ENCODE results near the gene FMN2.
A peak's percentile ranks its signal among the peaks of the same experiment; 100 is the strongest.

FMN2 gene

GRCh38 chr1:240462277-240462676 lies 370.6 kb downstream of the FMN2 start:
- DNase-seq, result no peak

DNA sequence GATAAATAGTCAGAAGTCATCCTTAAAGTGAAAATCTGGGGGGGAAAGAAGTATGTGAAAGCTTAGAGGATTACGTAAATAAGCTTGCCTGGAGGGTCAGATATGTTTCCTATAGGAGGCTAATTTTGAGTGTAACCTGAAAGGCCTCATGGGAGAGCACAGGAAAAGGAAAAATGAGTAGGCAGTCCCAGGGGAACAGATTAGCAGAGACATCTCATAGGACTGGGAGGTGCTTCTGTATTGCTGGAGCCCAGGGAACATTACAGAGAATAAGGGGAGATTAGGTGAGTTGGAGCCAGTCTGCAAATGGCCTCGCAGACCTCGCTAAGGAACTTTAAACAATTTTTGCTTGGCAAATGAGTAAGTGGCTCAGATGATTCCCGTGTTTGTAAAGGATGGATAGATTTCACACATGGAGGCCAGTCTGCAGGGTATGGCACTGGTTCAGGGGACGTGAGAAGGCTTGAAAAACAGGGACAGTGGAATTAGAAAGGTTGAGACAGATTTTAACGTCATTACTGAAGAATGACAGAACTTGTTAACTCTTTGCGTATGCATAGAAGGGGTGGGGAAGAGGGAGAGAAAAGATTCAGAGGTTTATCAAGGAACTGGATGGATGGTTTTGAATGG lies 371.2 kb downstream of the FMN2 start:
- no peak for DNase-seq

DNA sequence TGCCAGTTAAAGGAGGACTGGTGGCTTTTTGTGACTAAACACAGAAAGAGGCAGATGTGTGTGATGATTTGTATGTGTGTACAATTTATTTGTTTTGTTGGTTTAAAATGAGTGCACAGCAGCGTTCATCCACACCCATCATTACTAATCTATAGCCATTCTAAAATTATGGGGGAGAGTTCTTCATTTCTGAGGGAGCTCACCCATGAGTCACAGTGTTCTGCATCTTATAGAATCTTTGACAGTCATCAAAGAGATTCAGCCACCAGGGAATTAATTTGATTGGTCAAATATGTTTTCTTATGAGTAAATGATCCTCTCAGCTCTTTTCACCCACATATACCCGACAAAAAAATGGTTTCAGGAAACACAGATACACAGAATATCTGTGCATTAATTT lies 372.4 kb downstream of the FMN2 start:
- no peak for DNase-seq

DNA sequence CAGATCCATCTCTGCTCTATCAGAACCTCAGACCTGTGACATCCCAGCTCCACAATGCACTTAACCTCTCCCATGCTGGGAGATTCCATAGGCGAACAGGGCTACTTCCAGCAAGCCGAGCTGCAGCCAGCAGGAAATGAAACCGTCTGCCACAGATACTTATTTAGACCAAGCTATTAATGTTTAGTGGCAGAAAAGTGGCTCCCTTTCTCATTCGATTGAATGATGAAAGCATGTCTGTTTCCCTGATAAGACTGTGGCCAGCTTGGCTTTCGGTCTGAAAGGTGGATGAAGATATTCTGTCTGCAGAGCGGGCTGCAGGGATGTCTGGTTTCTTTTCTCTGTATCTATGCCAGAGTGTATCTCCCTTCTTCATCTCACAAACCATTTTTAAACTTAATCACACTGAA lies 373.9 kb downstream of the FMN2 start:
- no peak for DNase-seq

DNA sequence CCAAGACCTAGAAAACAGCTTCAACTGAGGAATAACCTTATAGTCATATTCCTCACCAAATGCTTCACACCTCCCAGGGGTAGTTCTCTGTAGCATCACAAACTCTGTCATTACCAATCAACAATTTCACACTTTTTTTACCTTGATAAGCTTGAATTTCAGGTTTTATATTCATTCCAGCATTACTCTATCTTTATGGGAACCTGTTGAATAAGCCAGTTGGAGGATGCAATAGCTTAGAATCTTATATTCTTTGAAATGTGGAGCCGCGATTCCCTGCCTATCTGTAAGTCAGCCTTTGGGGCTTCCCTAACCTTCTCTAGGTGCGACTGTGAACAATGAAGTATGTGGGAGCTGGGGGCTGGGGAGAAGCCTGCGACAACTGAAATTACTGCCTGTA lies 374.8 kb downstream of the FMN2 start:
- no peak for DNase-seq

DNA sequence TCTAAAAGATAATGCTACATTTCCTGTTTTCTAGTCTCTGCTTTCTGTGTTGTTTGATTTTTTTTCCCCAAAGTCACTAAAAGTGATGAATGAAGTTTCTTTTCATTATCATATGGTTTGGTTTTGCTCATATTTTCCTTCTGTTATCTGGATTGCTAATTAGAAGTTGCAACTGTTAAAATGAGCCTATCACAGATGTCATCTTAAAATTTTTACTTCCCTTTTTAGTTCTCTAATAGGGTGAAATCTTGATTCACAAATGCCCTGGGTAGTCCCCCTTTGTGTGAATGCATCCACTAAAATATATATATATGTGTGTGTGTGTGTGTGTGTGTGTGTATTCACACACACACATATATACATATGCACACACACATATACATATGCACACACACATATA lies 376.2 kb downstream of the FMN2 start:
- DNase-seq, result no peak

- DNase-seq, result no peak
These were observed 377.0 kb downstream of the FMN2 start for GRCh38 chr1:240468656-240469055.

DNA sequence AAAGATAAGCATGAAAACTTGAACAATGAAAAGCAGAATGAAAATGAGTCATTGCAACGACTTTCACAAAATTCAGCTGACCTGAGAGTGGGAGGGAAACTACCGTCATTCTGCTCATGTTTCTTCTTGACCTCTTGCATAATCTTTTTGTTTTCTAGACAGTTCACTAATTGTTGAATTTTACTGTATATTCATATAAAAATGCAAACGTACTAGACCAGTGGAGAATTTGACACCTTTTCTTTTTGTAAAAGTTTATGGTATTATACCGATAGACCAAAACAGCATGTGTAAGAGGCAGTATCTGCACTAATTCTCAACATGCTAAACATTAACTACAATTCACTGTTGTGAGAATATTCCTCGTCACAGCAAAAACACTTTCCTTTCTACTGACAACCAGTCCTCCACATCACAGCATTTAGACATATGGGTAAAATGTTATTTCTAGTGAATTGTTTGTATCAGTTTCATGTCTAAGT lies 382.5 kb downstream of the FMN2 start:
- DNase-seq, result no peak

GRCh38 chr1:240475832-240476231 lies 384.1 kb downstream of the FMN2 start:
- no peak for DNase-seq

DNA sequence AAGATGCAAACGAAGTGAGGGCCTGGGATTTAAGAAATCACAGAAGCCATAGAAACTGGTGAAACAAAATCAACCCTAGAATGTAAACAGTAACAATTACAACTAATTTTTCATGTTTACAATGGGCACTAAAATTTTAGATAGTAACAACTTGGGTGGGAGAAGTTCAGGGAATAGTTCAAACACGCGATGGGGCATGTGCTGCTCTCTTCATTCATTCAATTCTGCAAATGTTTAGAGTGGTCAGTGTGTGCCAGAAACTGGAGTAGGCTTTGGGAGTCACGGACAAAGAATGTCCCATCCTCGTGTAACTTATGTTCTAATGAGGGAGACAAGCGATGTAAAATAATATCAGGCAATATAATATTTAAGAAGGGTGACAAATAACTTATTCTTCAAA lies 386.9 kb downstream of the FMN2 start:
- DNase-seq, result no peak

GRCh38 chr1:240484804-240485443 lies 393.2 kb downstream of the FMN2 start:
- no peak for DNase-seq

DNA sequence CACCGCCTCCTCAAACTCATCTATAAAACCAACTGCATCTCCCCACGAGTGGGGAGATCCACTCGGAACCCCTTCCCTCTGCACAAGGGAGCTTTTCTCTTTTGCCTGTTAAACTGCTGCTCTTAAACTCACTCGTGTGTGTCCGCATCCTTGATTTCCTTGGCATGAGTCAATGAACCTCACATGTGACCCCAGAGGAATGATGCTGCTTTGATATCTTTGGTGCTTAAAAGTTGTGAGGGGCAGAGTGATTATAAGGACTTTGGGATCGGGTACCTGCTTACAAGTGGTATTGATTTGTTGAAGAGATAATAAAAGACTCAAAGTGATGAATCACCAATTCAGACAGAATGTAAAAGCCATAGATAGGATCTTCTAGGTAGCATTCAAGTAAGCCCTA lies 394.9 kb downstream of the FMN2 start:
- no peak for DNase-seq

DNA sequence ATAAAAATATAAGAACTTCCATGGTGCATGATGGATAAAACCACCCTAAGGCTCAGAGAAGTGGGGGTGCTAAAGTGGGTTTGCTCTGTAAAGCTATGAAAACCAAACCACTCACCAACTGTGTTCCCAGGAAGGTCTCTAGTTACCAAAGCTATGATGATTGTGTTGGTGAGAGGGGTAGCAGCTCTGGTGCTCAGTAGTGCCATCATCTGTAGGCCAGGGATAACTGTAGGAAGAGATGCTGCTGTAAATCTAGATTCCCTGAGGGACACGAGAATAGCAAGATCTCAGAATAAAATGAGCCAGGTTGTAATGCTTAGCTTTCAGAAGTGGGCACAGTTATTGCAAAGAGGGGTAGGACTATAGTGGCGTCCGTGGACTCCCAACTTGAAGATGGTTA lies 395.8 kb downstream of the FMN2 start:
- DNase-seq, result no peak

- no peak for DNase-seq
These were observed 399.5 kb downstream of the FMN2 start for GRCh38 chr1:240491156-240491555.

- no peak for DNase-seq
These were observed 400.1 kb downstream of the FMN2 start for GRCh38 chr1:240491796-240492195.

DNA sequence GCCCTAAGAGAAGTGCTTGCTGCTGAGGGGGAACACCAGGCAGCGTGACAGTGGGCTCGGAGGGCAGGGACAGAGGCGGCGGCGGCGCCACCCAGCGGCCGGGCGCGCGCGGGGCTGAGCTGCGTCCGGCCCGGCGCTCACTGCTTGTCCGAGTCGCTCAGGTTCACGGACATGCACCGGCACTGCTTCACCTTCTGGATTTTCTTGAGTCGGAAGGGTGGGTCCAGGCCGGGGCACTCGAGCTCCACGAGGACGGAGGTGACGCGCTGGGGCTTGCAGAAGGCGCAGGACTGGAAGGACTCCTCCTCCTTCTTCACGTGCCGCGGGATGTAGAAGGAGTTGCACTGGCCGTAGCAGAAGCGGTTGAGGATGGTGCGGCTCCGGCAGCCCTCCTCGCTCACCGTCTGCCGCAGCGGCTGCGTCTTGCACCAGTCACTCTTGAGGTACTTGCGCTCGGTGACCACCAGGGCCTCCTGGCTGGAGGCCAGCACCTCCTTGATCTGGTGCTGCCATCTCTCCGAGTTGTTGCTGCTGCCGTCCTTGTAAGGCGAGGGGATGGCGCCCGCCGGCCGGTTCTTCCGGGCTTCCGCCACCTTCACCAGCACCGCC lies 401.3 kb downstream of the FMN2 start:
- DNase-seq, result peak; percentile 21

GRCh38 chr1:240495601-240496000 lies 403.9 kb downstream of the FMN2 start:
- no peak for DNase-seq

DNA sequence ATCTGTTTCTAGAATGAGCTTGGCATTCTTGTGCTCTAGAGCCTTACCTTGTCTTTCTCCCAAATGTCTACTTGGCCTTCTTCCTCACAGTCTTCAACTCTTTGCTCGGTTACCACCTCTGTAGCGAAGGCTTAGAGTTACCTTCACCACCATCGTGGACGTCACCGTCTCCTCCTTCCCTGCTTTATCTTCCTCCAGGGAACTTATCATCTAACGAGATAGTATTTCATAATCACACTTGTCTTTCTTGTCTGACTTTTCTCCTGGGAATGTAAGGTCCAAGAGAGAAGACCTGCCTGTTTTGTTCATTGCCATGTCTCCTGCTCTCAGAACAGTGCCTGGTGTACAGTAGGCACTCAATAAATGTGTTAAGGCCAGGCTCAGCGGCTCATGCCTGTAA lies 404.7 kb downstream of the FMN2 start:
- DNase-seq, result no peak

DNA sequence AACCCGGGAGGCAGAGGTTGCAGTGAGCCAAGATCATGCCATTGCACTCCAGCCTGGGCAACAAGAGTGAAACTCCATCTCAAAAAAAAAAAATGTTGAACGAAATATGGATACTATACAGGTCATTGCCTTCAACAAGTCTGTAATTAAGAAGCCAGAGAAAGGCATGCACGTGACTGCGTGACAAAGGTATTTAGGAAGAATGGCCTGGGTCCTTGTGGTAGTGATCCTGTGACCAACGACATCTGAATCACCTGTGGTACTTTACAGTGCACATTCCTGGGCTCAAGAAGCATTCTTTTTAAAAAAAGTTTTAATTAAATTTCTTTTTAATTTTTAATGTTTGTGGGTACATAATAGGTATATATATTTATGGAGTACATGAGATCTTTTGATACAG lies 405.3 kb downstream of the FMN2 start:
- no peak for DNase-seq

DNA sequence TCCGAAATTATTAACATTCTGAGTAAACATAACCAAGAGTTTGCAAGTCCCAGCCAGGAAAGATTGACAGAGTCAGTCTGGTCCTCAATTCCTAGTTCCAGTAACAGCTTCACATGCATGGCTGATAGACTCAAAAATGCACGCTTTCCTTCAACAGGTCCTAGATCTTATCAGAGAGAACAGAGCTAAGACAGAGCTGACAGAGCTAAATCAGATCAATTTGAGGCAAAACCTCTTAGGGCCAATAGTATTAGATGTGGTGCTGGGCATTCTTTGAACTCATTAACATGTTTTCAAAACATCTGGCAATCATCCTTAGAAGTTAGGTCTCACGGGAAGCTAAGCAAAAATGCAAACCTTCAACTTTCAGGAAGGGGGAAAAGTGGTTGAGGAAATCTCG lies 406.2 kb downstream of the FMN2 start:
- no peak for DNase-seq

DNA sequence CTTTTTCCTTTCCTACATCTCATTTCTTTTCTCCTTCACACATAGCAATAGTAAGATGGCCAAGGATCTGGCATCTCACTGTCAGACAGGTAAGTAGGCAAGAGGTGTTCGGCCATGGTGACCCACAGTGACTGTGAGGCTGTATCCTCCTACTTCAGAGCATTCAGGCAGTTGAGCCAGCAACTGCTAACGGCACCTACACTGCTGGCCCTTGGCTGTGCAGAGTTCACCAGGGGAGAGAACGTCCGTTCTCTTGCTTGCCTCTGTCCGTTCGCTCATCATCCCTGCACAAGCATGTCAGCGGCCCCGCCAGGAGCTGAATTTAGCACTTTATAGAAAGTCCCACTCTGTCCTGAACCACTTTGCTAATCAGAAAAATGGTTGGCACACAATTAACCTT lies 406.7 kb downstream of the FMN2 start:
- DNase-seq, result no peak

DNA sequence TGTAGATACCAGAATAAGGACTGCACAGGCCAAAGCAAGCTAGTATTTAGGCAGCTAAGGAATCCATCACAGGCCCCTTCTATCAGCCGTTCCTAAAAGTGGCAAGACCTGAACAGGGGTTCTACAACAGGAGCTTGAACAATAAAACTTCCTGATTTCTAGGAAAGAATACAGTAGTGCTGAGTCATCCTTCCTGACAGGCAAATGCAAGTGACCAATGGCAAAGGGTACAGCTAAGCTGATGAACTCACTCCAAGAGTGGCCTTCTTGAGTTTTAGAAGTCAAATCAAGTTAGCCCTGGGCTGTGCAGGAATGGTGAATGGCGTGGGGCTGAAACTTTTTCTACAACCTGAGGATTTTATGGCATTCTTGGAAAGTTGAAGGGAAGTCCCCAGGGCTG lies 407.3 kb downstream of the FMN2 start:
- no peak for DNase-seq

DNA sequence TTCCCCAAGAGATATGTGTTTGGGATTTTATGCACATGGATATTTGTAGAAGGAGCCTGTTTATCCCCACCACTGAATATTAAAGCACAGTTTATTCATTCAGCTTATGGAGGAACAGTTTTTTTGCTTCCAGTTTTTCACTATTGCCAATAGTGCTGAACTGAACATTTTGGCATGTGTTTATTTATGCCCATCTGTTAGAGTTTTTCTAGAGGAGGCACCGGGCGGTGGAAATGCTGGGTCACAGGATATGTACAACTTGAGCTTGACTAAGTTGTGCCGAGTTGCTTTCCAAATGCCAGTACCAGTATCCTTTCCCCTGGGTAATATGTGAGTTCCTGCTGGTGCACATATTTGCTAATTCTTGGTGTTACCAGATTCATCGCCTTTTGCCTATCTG lies 409.0 kb downstream of the FMN2 start:
- no peak for DNase-seq

DNA sequence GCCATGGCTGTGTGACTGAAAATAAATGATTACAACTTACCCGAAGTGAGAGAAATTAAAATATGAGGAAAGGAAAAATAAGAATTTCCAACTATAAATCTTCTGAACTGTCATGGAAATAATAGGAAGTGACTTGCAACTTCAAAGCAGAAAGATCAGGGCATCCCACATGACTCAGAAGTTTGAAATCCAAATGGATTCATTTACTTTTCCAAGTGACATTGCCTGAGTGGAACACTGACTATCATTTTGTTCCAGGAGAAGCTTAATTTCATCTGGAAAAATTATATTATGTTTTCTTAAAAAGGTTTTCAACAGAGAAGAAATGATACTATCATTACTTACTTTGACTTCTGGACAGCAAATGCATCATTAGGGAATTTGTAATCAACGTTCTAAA lies 409.4 kb downstream of the FMN2 start:
- no peak for DNase-seq

GRCh38 chr1:240503036-240503435 lies 411.4 kb downstream of the FMN2 start:
- no peak for DNase-seq

All from femur (tissue), 1 donor.